MM.1S (cell line): ENCODE data around the gene TXN2.
A peak's percentile ranks its signal among the peaks of the same experiment; 100 is the strongest.

Source experiments
- DNase-seq: peaks from one replicate; pipeline ENCODE4 v3.0.0-alpha.2; 2015
- H2AFZ ChIP-seq: fragments of 300-600 bp; sonication (generic); 2 replicates; pipeline ENCODE4 v1.6.0; 2016; ENCODE audit warnings: antibody characterized with exemption, low read length
- H3F3A ChIP-seq: fragments of 300-600 bp; sonication (generic); 2 replicates; pipeline ENCODE4 v1.6.1; 2016; ENCODE audit warnings: mild to moderate bottlenecking, antibody characterized with exemption, low read length, moderate library complexity, mixed read lengths; ENCODE audit not compliant: insufficient read depth
- H3K27ac ChIP-seq: fragments of 300-600 bp; sonication (generic); 2 replicates; pipeline ENCODE4 v1.5.1; 2016; ENCODE audit warnings: mild to moderate bottlenecking, low read length
- H3K27me3 ChIP-seq: fragments of 300-600 bp; sonication (generic); replicated peaks from 2 replicates; pipeline ENCODE4 v1.6.0; 2016; ENCODE audit warnings: low read length; ENCODE audit not compliant: insufficient read depth
- H3K36me3 ChIP-seq: fragments of 300-600 bp; sonication (generic); replicated peaks from 2 replicates; pipeline ENCODE4 v1.6.1; 2016; ENCODE audit warnings: mild to moderate bottlenecking, low read length, mixed read lengths; ENCODE audit not compliant: insufficient read depth
- H3K4me1 ChIP-seq: fragments of 300-600 bp; sonication (generic); 2 replicates; pipeline ENCODE4 v1.6.1; 2016; ENCODE audit warnings: low read length, mixed read lengths
- H3K4me2 ChIP-seq: fragments of 300-600 bp; sonication (generic); 2 replicates; pipeline ENCODE4 v1.6.0; 2016; ENCODE audit warnings: low read depth, low read length
- H3K4me3 ChIP-seq: fragments of 300-600 bp; sonication (generic); 2 replicates; pipeline ENCODE4 v1.5.1; 2016; ENCODE audit warnings: low read length, mixed read lengths
- H3K79me2 ChIP-seq: fragments of 300-600 bp; sonication (generic); 2 replicates; pipeline ENCODE4 v1.6.1; 2016; ENCODE audit warnings: mixed run types, low read length, mixed read lengths
- H3K9ac ChIP-seq: fragments of 300-600 bp; sonication (generic); 2 replicates; pipeline ENCODE4 v1.6.1; 2016; ENCODE audit warnings: low read length, mixed read lengths
- H3K9me2 ChIP-seq: fragments of 300-600 bp; sonication (generic); replicated peaks from 2 replicates; pipeline ENCODE4 v1.6.1; 2016; ENCODE audit warnings: mild to moderate bottlenecking, low read length, mixed read lengths; ENCODE audit not compliant: insufficient read depth
- H3K9me3 ChIP-seq: fragments of 300-600 bp; sonication (generic); replicated peaks from 2 replicates; pipeline ENCODE4 v1.6.1; 2016; ENCODE audit warnings: mild to moderate bottlenecking, low read length, mixed read lengths; ENCODE audit not compliant: insufficient read depth
- H4K20me1 ChIP-seq: fragments of 300-600 bp; sonication (generic); 2 replicates; pipeline ENCODE4 v1.6.1; 2016; ENCODE audit warnings: mild to moderate bottlenecking, low read length, moderate library complexity, mixed read lengths; ENCODE audit not compliant: insufficient read depth
- CTCF ChIP-seq: fragments of 300-600 bp; sonication (generic); IDR thresholded peaks from 2 replicates; pipeline ENCODE4 v1.5.1; 2016; ENCODE audit warnings: antibody characterized with exemption, low read length, mixed read lengths
- EZH2 ChIP-seq: fragments of 300-600 bp; sonication (generic); optimal IDR thresholded peaks from 2 replicates; pipeline ENCODE3; 2017; ENCODE audit warnings: low read depth, mild to moderate bottlenecking, antibody characterized with exemption, low read length, mixed read lengths
- EZH2phosphoT487 ChIP-seq: fragments of 300-600 bp; sonication (generic); IDR thresholded peaks from 2 replicates; pipeline ENCODE4 v1.6.1; 2018; ENCODE audit warnings: antibody characterized with exemption, low read length

TXN2 gene

GRCh38 chr22:36467042-36467810, 14.2 kb downstream of the TXN2 start:
- H3K27me3 ChIP-seq = no peaks in the 10 kb centered on the region
- DNase-seq = no peak
- peaks cover 34% of the 10 kb centered on the region for H3K4me1 ChIP-seq
- no peak overlapping the region for H2AFZ ChIP-seq
- no peaks in the 10 kb centered on the region for H3K9me2 ChIP-seq
- H3K27ac ChIP-seq = no peak overlapping the region
- H3F3A ChIP-seq = 0 out of 2 replicates have a peak, but pooled peaks cover 3% of the 10 kb centered on the region
- H3K9me3 ChIP-seq = no peaks in the 10 kb centered on the region
- H3K79me2 ChIP-seq = peaks cover 11% of the 10 kb centered on the region
- peak overlapping the region; percentile 59; the same call in 1 of the 2 replicates for H3K4me2 ChIP-seq
- H4K20me1 ChIP-seq = no peaks in the 10 kb centered on the region
- H3K4me3 ChIP-seq = no peak overlapping the region
- no peak overlapping the region for H3K9ac ChIP-seq
- TF ChIP-seq EZH2phosphoT487 (no peak), CTCF (no peak), EZH2 (no peak)
- H3K36me3 ChIP-seq = no peaks in the 10 kb centered on the region

GRCh38 chr22:36466258-36466657, 15.2 kb downstream of the TXN2 start:
- H3K36me3 ChIP-seq = no peaks in the 10 kb centered on the region
- no peak for DNase-seq
- H3K4me2 ChIP-seq = no peak overlapping the region
- H3K27ac ChIP-seq = no peak overlapping the region
- TF ChIP-seq EZH2phosphoT487 (no peak), EZH2 (no peak), CTCF (no peak)
- H3K4me1 ChIP-seq = peaks cover 34% of the 10 kb centered on the region
- peaks cover 11% of the 10 kb centered on the region for H3K79me2 ChIP-seq
- no peaks in the 10 kb centered on the region for H3K27me3 ChIP-seq
- H3K9ac ChIP-seq = no peak overlapping the region
- no peaks in the 10 kb centered on the region for H3K9me2 ChIP-seq
- H4K20me1 ChIP-seq = no peaks in the 10 kb centered on the region
- no peak overlapping the region for H3K4me3 ChIP-seq
- no peaks in the 10 kb centered on the region for H3F3A ChIP-seq
- H3K9me3 ChIP-seq = no peaks in the 10 kb centered on the region
- H2AFZ ChIP-seq = no peak overlapping the region

GRCh38 chr22:36465232-36466021, 16.0 kb downstream of the TXN2 start:
- no peak for DNase-seq
- Histone ChIP-seq H3K79me2 (peaks cover 11% of the 10 kb centered on the region), H3K27me3 (no peaks in the 10 kb centered on the region), H3K9ac (no peak overlapping the region), H3K4me3 (no peak overlapping the region), H3K27ac (no peak overlapping the region), H3K9me3 (no peaks in the 10 kb centered on the region), H3K9me2 (no peaks in the 10 kb centered on the region), H3K4me2 (no peak overlapping the region), H2AFZ (no peak overlapping the region), H3K36me3 (no peaks in the 10 kb centered on the region), H3K4me1 (peaks cover 34% of the 10 kb centered on the region), H3F3A (no peaks in the 10 kb centered on the region), H4K20me1 (no peaks in the 10 kb centered on the region)
- no peak for TF ChIP-seq EZH2phosphoT487
- TF ChIP-seq CTCF = no peak
